GM12872 (cell line): ENCODE results near the gene UTY.

Experiments
- CTCF ChIP-seq: IDR thresholded peaks from 3 replicates; pipeline ENCODE4 v1.5.1; 2011; ENCODE audit warnings: low read depth, mild to moderate bottlenecking, low read length, moderate library complexity; ENCODE audit not compliant: insufficient read depth

Gene UTY

GRCh38 chrY:13243716-13244115 is 236.1 kb downstream of the UTY start:
- TF ChIP-seq CTCF = no peak

GRCh38 chrY:13233901-13234300 is 245.9 kb downstream of the UTY start:
- TF ChIP-seq CTCF = no peak

- no peak for TF ChIP-seq CTCF
Measured at GRCh38 chrY:13233118-13233517, 246.7 kb downstream of the UTY start.

- TF ChIP-seq CTCF = no peak
Measured at GRCh38 chrY:13227354-13227953, 252.4 kb downstream of the UTY start.

GRCh38 chrY:13210961-13211646 is 268.7 kb downstream of the UTY start:
- TF ChIP-seq CTCF = no peak

- TF ChIP-seq CTCF = no peak
Measured at GRCh38 chrY:13205214-13205613, 274.6 kb downstream of the UTY start.
